MM.1S (cell line): ENCODE measurements around the gene FGF18.
"Not testable (repeated sequence)": the region's sequence is repeated elsewhere in the genome, so short reads cannot be mapped to it uniquely, and the experiment has no call there.

ENCODE experiments used
- DNase-seq: peaks from one replicate; pipeline ENCODE4 v3.0.0-alpha.2; 2015
- H2AFZ ChIP-seq: fragments of 300-600 bp; sonication (generic); 2 replicates; pipeline ENCODE4 v1.6.0; 2016; ENCODE audit warnings: antibody characterized with exemption, low read length
- H3F3A ChIP-seq: fragments of 300-600 bp; sonication (generic); 2 replicates; pipeline ENCODE4 v1.6.1; 2016; ENCODE audit warnings: mild to moderate bottlenecking, antibody characterized with exemption, low read length, moderate library complexity, mixed read lengths; ENCODE audit not compliant: insufficient read depth
- H3K27ac ChIP-seq: fragments of 300-600 bp; sonication (generic); 2 replicates; pipeline ENCODE4 v1.5.1; 2016; ENCODE audit warnings: mild to moderate bottlenecking, low read length
- H3K27me3 ChIP-seq: fragments of 300-600 bp; sonication (generic); replicated peaks from 2 replicates; pipeline ENCODE4 v1.6.0; 2016; ENCODE audit warnings: low read length; ENCODE audit not compliant: insufficient read depth
- H3K36me3 ChIP-seq: fragments of 300-600 bp; sonication (generic); replicated peaks from 2 replicates; pipeline ENCODE4 v1.6.1; 2016; ENCODE audit warnings: mild to moderate bottlenecking, low read length, mixed read lengths; ENCODE audit not compliant: insufficient read depth
- H3K4me1 ChIP-seq: fragments of 300-600 bp; sonication (generic); 2 replicates; pipeline ENCODE4 v1.6.1; 2016; ENCODE audit warnings: low read length, mixed read lengths
- H3K4me2 ChIP-seq: fragments of 300-600 bp; sonication (generic); 2 replicates; pipeline ENCODE4 v1.6.0; 2016; ENCODE audit warnings: low read depth, low read length
- H3K4me3 ChIP-seq: fragments of 300-600 bp; sonication (generic); 2 replicates; pipeline ENCODE4 v1.5.1; 2016; ENCODE audit warnings: low read length, mixed read lengths
- H3K79me2 ChIP-seq: fragments of 300-600 bp; sonication (generic); 2 replicates; pipeline ENCODE4 v1.6.1; 2016; ENCODE audit warnings: mixed run types, low read length, mixed read lengths
- H3K9ac ChIP-seq: fragments of 300-600 bp; sonication (generic); 2 replicates; pipeline ENCODE4 v1.6.1; 2016; ENCODE audit warnings: low read length, mixed read lengths
- H3K9me2 ChIP-seq: fragments of 300-600 bp; sonication (generic); replicated peaks from 2 replicates; pipeline ENCODE4 v1.6.1; 2016; ENCODE audit warnings: mild to moderate bottlenecking, low read length, mixed read lengths; ENCODE audit not compliant: insufficient read depth
- H3K9me3 ChIP-seq: fragments of 300-600 bp; sonication (generic); replicated peaks from 2 replicates; pipeline ENCODE4 v1.6.1; 2016; ENCODE audit warnings: mild to moderate bottlenecking, low read length, mixed read lengths; ENCODE audit not compliant: insufficient read depth
- H4K20me1 ChIP-seq: fragments of 300-600 bp; sonication (generic); 2 replicates; pipeline ENCODE4 v1.6.1; 2016; ENCODE audit warnings: mild to moderate bottlenecking, low read length, moderate library complexity, mixed read lengths; ENCODE audit not compliant: insufficient read depth
- CTCF ChIP-seq: fragments of 300-600 bp; sonication (generic); IDR thresholded peaks from 2 replicates; pipeline ENCODE4 v1.5.1; 2016; ENCODE audit warnings: antibody characterized with exemption, low read length, mixed read lengths
- EZH2 ChIP-seq: fragments of 300-600 bp; sonication (generic); optimal IDR thresholded peaks from 2 replicates; pipeline ENCODE3; 2017; ENCODE audit warnings: low read depth, mild to moderate bottlenecking, antibody characterized with exemption, low read length, mixed read lengths
- EZH2phosphoT487 ChIP-seq: fragments of 300-600 bp; sonication (generic); IDR thresholded peaks from 2 replicates; pipeline ENCODE4 v1.6.1; 2018; ENCODE audit warnings: antibody characterized with exemption, low read length

The FGF18 gene

GRCh38 chr5:171371326-171371725, 48.1 kb upstream of the FGF18 start:
- no peaks in the 10 kb centered on the region for H3K36me3 ChIP-seq
- peaks cover 10% of the 10 kb centered on the region for H3F3A ChIP-seq
- no peak for TF ChIP-seq CTCF
- no peak for TF ChIP-seq EZH2phosphoT487
- no peak for TF ChIP-seq EZH2
- no peak overlapping the region for H2AFZ ChIP-seq
- no peaks in the 10 kb centered on the region for H3K9me3 ChIP-seq
- no peaks in the 10 kb centered on the region for H4K20me1 ChIP-seq
- H3K4me1 ChIP-seq: peaks cover 17% of the 10 kb centered on the region
- no peak overlapping the region for H3K9ac ChIP-seq
- no peak overlapping the region for H3K4me2 ChIP-seq
- H3K4me3 ChIP-seq: no peak overlapping the region
- no peak overlapping the region for H3K27ac ChIP-seq
- H3K27me3 ChIP-seq: no peaks in the 10 kb centered on the region
- no peak for DNase-seq
- no peaks in the 10 kb centered on the region for H3K9me2 ChIP-seq
- H3K79me2 ChIP-seq: no peaks in the 10 kb centered on the region; the same call in 1 of the 2 replicates

- Histone ChIP-seq H3K9ac (no peak overlapping the region), H3K79me2 (no peaks in the 10 kb centered on the region), H3K4me1 (no peaks in the 10 kb centered on the region), H3K4me2 (no peak overlapping the region), H3F3A (no peaks in the 10 kb centered on the region), H3K9me2 (no peaks in the 10 kb centered on the region), H3K9me3 (no peaks in the 10 kb centered on the region), H2AFZ (no peak overlapping the region), H3K27ac (no peak overlapping the region), H3K36me3 (no peaks in the 10 kb centered on the region), H3K27me3 (no peaks in the 10 kb centered on the region), H3K4me3 (no peak overlapping the region), H4K20me1 (no peaks in the 10 kb centered on the region)
- TF ChIP-seq EZH2 (no peak), CTCF (no peak), EZH2phosphoT487 (no peak)
- DNase-seq: no peak
These were observed 39.5 kb upstream of the FGF18 start for GRCh38 chr5:171379961-171380360.

GRCh38 chr5:171384416-171384815, 35.0 kb upstream of the FGF18 start:
- H3K27ac ChIP-seq, H3K4me1 ChIP-seq, H3K27me3 ChIP-seq, H3K9ac ChIP-seq, H3K36me3 ChIP-seq, H3K4me2 ChIP-seq, H2AFZ ChIP-seq, H3K4me3 ChIP-seq, H3K9me2 ChIP-seq, H3K9me3 ChIP-seq, DNase-seq: not testable (repeated sequence)
- H3K79me2 ChIP-seq: peaks cover 18% of the 10 kb centered on the region
- H4K20me1 ChIP-seq: peaks cover 10% of the 10 kb centered on the region
- H3F3A ChIP-seq: peaks cover 12% of the 10 kb centered on the region

- Histone ChIP-seq H4K20me1 (peaks cover 16% of the 10 kb centered on the region), H3K36me3 (peaks cover 10% of the 10 kb centered on the region; the same call in 1 of the 2 replicates), H3K79me2 (peaks cover 24% of the 10 kb centered on the region), H3F3A (peaks cover 17% of the 10 kb centered on the region)
- H3K27me3 ChIP-seq, H3K27ac ChIP-seq, H2AFZ ChIP-seq, DNase-seq, H3K9ac ChIP-seq, H3K9me2 ChIP-seq, H3K4me1 ChIP-seq, H3K9me3 ChIP-seq, H3K4me3 ChIP-seq, H3K4me2 ChIP-seq: not testable (repeated sequence)
These were observed 34.4 kb upstream of the FGF18 start for GRCh38 chr5:171384999-171385398.
